ENCODE data around the gene GPR83. TPM values are rescaled to one million over a fixed set of nuclear protein-coding genes. Genes with fewer than 3 reads are reported as not detected.

GPR83 gene
- total and polyA plus RNA-seq, 4 donors, result 0.01 to 0.14 (median 0.07) TPM

DNA sequence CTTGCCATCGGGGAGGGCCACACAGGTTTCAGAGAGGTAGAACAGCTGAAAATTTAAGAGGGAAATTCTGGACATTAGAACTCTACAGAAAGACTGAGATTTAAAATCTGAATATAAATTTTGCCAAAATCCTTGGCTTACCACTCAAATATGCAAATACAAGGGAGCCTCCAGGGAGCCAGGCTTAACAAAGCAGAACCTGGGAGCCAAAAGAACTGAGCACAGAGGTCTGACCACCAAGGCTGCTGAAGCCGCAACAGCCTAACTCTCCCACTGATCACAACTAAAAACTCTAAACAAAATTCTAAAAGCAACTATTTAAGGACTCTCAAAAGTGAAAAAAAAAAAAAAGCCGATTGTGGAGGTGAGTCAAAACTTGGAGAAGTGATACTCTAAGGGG lies 62.6 kb downstream of the GPR83 start:
- Histone ChIP-seq H3K36me3 (ENCODE audit: control insufficient read depth in 4 of 4, insufficient read depth in 3 of 4, low read depth in 1 of 4, low read length in 3 of 4) (no peaks in the 10 kb centered on the region), H3K9ac (ENCODE audit: low read depth in 1 of 2, low read length in 2 of 2) (no peak overlapping the region), H3K4me3 (ENCODE audit: low read depth in 1 of 3, low read length in 3 of 3) (no peak overlapping the region), H3K27me3 (ENCODE audit: control insufficient read depth in 4 of 4, insufficient read depth in 4 of 4, low read length in 3 of 4) (no peaks in the 10 kb centered on the region), H3K9me3 (ENCODE audit: control insufficient read depth in 4 of 4, low read length in 3 of 4) (no peaks in the 10 kb centered on the region), H3K4me1 (ENCODE audit: control insufficient read depth in 4 of 4, insufficient read depth in 4 of 4, low read length in 3 of 4) (no peaks in the 10 kb centered on the region), H3K27ac (ENCODE audit: low read depth in 1 of 2, low read length in 2 of 2) (no peak overlapping the region)
- whole genome bisulfite sequencing, result 77% methylated on average over 3 of the region's 3 CpGs
- DNase-seq (ENCODE audit: low spot score), result no peak
- TF ChIP-seq FOXA2 (IDR thresholded peaks at IDR 0.05), result no peak
- TF ChIP-seq TAF1 (conservative IDR thresholded peaks at IDR 0.05), result no peak
- no peak for TF ChIP-seq EGR1 (IDR thresholded peaks at IDR 0.05; ENCODE audit: low read depth in 2 of 2)
- TF ChIP-seq HNF4G (IDR thresholded peaks at IDR 0.05), result no peak
- no peak for TF ChIP-seq HNF4A (conservative IDR thresholded peaks at IDR 0.05)
- TF ChIP-seq, protein P1, sequence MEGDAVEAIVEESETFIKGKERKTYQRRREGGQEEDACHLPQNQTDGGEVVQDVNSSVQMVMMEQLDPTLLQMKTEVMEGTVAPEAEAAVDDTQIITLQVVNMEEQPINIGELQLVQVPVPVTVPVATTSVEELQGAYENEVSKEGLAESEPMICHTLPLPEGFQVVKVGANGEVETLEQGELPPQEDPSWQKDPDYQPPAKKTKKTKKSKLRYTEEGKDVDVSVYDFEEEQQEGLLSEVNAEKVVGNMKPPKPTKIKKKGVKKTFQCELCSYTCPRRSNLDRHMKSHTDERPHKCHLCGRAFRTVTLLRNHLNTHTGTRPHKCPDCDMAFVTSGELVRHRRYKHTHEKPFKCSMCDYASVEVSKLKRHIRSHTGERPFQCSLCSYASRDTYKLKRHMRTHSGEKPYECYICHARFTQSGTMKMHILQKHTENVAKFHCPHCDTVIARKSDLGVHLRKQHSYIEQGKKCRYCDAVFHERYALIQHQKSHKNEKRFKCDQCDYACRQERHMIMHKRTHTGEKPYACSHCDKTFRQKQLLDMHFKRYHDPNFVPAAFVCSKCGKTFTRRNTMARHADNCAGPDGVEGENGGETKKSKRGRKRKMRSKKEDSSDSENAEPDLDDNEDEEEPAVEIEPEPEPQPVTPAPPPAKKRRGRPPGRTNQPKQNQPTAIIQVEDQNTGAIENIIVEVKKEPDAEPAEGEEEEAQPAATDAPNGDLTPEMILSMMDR (IDR thresholded peaks at IDR 0.05; ENCODE audit: low read depth, low read length, missing input control), result no peak
- TF ChIP-seq RAD21 (IDR thresholded peaks at IDR 0.05), result no peak
- no peak for TF ChIP-seq YY1 (IDR thresholded peaks at IDR 0.05)
- TF ChIP-seq, protein P2, sequence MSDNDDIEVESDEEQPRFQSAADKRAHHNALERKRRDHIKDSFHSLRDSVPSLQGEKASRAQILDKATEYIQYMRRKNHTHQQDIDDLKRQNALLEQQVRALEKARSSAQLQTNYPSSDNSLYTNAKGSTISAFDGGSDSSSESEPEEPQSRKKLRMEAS (IDR thresholded peaks at IDR 0.05), result no peak
- no peak for TF ChIP-seq RXRA (IDR thresholded peaks at IDR 0.05)
- TF ChIP-seq, protein P3, sequence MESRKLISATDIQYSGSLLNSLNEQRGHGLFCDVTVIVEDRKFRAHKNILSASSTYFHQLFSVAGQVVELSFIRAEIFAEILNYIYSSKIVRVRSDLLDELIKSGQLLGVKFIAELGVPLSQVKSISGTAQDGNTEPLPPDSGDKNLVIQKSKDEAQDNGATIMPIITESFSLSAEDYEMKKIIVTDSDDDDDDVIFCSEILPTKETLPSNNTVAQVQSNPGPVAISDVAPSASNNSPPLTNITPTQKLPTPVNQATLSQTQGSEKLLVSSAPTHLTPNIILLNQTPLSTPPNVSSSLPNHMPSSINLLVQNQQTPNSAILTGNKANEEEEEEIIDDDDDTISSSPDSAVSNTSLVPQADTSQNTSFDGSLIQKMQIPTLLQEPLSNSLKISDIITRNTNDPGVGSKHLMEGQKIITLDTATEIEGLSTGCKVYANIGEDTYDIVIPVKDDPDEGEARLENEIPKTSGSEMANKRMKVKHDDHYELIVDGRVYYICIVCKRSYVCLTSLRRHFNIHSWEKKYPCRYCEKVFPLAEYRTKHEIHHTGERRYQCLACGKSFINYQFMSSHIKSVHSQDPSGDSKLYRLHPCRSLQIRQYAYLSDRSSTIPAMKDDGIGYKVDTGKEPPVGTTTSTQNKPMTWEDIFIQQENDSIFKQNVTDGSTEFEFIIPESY (IDR thresholded peaks at IDR 0.05), result no peak
- no peak for TF ChIP-seq GABPA (IDR thresholded peaks at IDR 0.05 in 1 of 2, conservative IDR thresholded peaks at IDR 0.05 in 1 of 2)
- TF ChIP-seq, protein P4, sequence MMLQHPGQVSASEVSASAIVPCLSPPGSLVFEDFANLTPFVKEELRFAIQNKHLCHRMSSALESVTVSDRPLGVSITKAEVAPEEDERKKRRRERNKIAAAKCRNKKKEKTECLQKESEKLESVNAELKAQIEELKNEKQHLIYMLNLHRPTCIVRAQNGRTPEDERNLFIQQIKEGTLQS (IDR thresholded peaks at IDR 0.05), result no peak
- TF ChIP-seq NR2F2 (IDR thresholded peaks at IDR 0.05), result no peak
- TF ChIP-seq, protein P5, sequence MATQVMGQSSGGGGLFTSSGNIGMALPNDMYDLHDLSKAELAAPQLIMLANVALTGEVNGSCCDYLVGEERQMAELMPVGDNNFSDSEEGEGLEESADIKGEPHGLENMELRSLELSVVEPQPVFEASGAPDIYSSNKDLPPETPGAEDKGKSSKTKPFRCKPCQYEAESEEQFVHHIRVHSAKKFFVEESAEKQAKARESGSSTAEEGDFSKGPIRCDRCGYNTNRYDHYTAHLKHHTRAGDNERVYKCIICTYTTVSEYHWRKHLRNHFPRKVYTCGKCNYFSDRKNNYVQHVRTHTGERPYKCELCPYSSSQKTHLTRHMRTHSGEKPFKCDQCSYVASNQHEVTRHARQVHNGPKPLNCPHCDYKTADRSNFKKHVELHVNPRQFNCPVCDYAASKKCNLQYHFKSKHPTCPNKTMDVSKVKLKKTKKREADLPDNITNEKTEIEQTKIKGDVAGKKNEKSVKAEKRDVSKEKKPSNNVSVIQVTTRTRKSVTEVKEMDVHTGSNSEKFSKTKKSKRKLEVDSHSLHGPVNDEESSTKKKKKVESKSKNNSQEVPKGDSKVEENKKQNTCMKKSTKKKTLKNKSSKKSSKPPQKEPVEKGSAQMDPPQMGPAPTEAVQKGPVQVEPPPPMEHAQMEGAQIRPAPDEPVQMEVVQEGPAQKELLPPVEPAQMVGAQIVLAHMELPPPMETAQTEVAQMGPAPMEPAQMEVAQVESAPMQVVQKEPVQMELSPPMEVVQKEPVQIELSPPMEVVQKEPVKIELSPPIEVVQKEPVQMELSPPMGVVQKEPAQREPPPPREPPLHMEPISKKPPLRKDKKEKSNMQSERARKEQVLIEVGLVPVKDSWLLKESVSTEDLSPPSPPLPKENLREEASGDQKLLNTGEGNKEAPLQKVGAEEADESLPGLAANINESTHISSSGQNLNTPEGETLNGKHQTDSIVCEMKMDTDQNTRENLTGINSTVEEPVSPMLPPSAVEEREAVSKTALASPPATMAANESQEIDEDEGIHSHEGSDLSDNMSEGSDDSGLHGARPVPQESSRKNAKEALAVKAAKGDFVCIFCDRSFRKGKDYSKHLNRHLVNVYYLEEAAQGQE (IDR thresholded peaks at IDR 0.05), result no peak
- TF ChIP-seq SP1 (IDR thresholded peaks at IDR 0.05), result no peak
- no peak for TF ChIP-seq JUND (IDR thresholded peaks at IDR 0.05)

DNA sequence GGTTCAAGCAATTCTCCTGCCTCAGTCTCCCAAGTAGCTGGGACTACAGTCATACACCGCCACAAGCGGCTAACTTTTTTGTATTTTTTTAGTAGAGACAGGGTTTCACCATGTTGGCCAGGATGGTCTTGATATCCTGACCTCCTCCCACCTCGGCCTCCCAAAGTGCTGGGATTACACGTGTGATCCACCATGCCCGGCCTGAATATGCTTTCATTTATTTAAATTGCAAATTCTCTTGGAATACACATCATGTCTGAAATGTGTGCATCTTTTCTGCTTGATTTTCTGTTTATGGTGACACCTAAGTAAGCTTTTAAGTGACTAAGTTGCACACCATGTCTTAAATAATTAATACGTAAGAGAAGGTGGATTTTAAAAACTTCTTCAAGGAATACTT lies 65.2 kb downstream of the GPR83 start:
- Histone ChIP-seq H3K9ac (ENCODE audit: low read depth in 1 of 2, low read length in 2 of 2) (no peak overlapping the region), H3K4me1 (ENCODE audit: control insufficient read depth in 4 of 4, insufficient read depth in 4 of 4, low read length in 3 of 4) (no peaks in the 10 kb centered on the region)
- WGBS, result 88% methylated on average over 6 of the region's 6 CpGs
- TF ChIP-seq TAF1 (conservative IDR thresholded peaks at IDR 0.05), result no peak
- no peak for TF ChIP-seq FOXA2 (IDR thresholded peaks at IDR 0.05)
- TF ChIP-seq, protein P2 (IDR thresholded peaks at IDR 0.05), result no peak
- TF ChIP-seq, protein P3 (IDR thresholded peaks at IDR 0.05), result no peak
- TF ChIP-seq RAD21 (IDR thresholded peaks at IDR 0.05), result no peak
- no peak for TF ChIP-seq FOXA1 (IDR thresholded peaks at IDR 0.05)
- no peak for TF ChIP-seq NR2F2 (IDR thresholded peaks at IDR 0.05)
- TF ChIP-seq, protein P5 (IDR thresholded peaks at IDR 0.05), result no peak
- no peak for TF ChIP-seq EGR1 (IDR thresholded peaks at IDR 0.05; ENCODE audit: low read depth in 2 of 2)
- no peak for TF ChIP-seq YY1 (IDR thresholded peaks at IDR 0.05)
- no peak for TF ChIP-seq GABPA (IDR thresholded peaks at IDR 0.05 in 1 of 2, conservative IDR thresholded peaks at IDR 0.05 in 1 of 2)
- no peak for TF ChIP-seq HNF4A (conservative IDR thresholded peaks at IDR 0.05)
- no peak for TF ChIP-seq SP1 (IDR thresholded peaks at IDR 0.05)

More for the DNA sequence above, 65.2 kb downstream of the GPR83 start:
- no peaks in the 10 kb centered on the region for H3K9me3 ChIP-seq (ENCODE audit: control insufficient read depth in 4 of 4, low read length in 3 of 4)
- H3K27me3 ChIP-seq (ENCODE audit: control insufficient read depth in 4 of 4, insufficient read depth in 4 of 4, low read length in 3 of 4), result no peaks in the 10 kb centered on the region
- DNase-seq (ENCODE audit: low spot score), result no peak
- no peak overlapping the region for H3K27ac ChIP-seq (ENCODE audit: low read depth in 1 of 2, low read length in 2 of 2)
- no peak overlapping the region for H3K4me3 ChIP-seq (ENCODE audit: low read depth in 1 of 3, low read length in 3 of 3)
- no peaks in the 10 kb centered on the region for H3K36me3 ChIP-seq (ENCODE audit: control insufficient read depth in 4 of 4, insufficient read depth in 3 of 4, low read depth in 1 of 4, low read length in 3 of 4)
